ENCODE results near the gene SIGLEC8.
"Not testable (repeated sequence)": the region's sequence is repeated elsewhere in the genome, so short reads cannot be mapped to it uniquely, and the experiment has no call there.

The SIGLEC8 gene

DNA sequence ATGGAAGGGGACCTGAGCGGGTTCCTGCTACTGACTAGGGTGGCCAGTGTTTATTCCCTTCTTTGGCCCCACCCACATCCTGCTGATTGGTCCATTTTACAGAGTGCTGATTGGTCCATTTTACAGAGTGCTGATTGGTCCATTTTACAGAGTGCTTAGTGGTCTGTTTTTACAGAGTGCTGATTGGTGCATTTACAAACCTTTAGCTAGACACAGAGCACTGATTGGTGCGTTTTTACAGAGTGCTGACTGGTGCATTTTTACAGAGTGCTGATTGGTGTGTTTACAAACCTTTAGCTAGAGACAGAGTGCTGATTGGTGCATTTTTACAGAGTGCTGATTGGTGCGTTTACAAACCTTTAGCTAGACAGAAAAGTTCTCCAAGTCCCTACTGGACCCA lies 10.7 kb downstream of the SIGLEC8 start:
- DNase-seq (ENCODE audit: low spot score), result not testable (repeated sequence)

DNA sequence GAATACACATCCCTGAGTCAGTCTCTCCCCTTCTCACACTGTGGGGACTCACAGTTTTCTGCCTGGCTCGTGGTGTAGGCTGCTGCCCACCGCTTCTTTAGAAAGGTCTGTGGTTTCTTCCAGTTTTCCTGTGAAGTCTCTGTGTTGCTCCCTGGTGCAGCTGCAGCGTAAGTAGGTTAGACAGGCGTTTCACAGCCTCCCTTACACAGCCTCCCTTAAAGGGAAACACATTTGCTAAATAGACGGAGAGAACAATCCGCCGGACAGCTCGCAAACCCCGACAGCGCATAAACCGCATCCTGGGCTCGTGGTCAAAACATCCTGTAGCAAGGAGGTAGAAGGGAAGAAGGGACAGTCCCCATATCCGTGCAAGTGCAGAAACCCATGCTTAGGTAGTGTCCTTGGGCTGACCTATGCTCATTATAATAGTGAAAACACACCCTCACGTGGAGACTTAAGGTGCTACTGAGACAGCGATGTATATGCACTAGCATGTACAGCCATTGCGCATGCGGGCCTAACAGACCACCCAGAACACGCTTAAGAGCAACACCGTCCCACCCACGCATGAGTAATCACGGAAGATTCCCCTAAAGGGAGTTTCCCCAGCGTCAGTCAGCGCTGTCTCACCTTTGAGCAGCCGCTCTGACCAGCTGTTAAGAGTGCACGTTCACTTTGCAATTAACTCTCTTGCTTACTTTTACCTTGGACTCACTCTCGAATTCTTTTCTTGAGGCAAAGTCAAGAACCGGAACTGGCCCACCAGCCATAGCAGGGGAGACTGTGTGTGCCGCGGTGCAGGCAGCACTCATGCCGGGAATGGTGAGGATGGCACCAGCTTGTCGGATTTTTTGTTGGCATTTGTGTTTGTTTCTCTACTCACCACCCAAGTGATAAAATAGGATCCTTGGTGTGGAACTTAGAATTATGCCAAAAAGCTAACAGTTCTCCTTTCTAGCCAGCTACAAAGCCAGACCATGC lies 16.6 kb downstream of the SIGLEC8 start:
- DNase-seq (ENCODE audit: low spot score), result no peak

DNA sequence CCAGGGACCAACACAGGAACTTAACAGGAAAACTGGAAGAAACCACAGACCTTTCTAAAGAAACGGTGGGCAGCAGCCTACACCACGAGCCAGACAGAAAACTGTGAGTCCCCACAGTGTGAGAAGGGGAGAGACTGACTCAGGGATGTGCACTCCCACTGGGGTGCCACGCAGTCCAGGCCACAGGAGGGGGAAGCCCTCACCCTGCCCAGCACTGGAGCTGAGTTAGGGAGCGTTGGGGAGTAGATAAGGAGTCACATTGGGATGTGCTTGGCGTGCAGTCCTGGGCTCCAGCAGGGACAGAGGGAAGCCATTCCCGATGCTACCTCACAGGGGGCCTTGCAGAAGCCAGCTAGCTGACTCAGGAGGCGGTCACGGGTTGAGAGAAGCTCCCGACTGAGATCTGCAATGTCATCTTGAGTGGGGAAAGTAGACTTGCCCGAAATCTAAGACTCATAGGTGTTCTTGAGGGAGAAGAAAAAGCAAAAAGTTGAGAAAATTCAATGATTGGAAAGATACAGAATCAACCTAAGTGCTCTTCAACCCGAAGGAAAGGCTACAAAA lies 17.3 kb downstream of the SIGLEC8 start:
- no peak for DNase-seq (ENCODE audit: low spot score)

DNA sequence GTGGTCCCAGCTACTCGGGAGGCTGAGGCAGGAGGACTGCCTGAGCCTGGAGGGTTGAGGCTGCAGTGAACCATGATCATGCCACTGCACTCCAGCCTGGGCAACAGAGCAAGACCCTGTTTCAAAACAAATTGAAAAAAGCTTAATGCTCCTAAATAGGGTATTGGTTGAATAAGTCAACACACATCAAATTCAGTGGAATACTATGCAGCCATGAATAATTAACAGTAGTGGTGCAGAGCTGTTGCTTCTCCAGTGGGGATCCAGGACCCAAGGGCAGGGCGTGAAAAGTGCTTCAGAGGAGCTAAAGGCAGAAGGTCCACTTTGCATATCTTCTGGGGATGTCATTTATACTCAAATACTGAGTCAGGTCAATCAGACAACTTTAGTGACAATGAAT lies 18.2 kb downstream of the SIGLEC8 start:
- no peak for DNase-seq (ENCODE audit: low spot score)

DNA sequence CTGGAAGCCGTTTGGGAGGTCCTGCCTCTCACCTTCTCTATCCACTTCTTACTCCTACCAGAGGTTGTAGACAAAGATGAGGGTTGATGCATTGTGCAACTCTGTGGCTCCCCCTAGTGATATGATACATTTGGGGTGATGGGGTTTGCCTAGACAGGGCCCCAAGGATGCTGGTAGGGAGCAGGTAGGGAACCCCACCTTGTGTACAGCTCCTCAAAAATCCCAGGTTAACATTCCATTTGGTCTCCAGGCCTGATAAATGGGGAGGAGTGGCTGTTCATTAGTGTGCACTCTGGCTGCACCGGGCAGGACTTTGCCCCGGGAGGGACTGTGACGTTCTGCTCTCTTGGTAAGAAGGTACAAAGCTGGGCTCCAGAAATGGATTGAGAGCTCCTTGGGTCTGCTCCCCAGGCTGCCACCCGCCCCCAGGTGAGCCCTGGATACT lies 19.2 kb downstream of the SIGLEC8 start:
- DNase-seq (ENCODE audit: low spot score), result no peak

DNA sequence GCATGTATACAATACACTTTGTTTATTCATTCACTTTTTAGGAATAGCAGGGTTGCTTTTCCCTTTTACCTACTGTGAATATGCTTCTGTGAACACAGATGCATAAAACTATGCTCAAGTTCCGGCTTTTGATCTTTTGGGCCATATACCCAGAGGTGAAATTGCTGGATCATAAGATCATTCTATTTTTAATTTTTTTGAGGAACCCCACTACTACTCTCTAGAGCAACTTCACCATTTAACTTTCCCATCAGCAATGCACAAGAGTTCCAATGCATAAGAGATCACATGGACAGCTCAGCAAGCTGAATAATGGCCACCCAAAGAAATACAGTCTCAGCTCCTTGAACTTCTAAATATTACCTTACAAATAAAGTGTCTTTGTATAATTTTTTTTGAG lies 23.8 kb downstream of the SIGLEC8 start:
- no peak for DNase-seq (ENCODE audit: low spot score)

DNA sequence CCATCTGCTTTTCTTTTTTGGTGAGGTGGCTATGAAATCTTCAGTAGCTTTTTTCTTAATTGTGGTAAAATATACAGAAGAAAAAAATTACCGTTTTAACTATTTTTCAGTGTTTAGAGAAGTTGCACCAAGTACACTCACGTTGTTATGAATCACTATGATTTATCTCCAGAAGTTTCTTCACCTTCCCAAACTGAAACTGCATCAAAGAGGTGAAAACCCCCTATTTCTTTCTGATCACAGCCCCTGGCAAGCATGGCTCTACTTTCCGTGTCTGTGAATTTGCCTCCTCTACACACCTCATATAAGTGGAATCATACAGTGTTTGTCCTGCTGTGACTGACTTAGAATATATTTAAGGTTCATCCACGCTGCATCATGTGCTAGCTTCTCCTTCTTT lies 25.2 kb downstream of the SIGLEC8 start:
- no peak for DNase-seq (ENCODE audit: low spot score)

DNA sequence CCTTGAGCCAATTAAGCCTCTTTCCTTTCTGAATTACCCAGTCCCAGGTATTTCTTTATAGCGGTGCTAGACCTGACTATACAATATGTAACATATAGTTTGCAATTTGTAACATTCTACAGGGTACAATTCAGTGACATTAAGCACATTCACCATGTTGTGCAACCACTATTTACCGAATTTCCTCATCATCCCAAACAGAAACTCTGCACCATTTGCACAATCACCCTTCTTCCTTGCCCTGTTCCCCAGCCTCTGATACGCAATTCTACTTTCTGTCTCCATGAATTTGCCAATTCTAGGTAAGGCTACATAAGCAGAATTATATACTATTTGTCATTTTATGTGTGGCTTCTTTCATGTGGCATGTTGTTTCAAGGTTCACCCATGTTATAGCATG lies 27.1 kb downstream of the SIGLEC8 start:
- no peak for DNase-seq (ENCODE audit: low spot score)

DNA sequence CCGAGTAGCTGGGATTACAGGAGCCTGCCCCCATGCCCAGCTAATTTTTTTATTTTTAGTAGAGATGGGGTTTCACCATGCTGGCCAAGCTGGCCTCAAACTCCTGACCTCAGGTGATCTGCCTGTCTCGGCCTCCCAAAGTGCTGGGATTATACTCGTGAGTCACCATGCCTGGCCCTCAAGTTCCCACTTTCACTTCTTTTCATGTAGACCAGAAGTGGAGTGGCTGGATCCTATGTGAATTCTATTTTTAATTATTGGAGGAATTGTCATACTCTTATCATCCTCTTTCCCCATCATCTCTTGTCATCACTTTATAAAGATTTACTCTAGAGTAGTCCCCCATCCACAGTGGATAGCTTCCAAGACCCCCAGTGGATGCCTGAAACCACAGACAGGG lies 28.0 kb downstream of the SIGLEC8 start:
- no peak for DNase-seq (ENCODE audit: low spot score)

DNA sequence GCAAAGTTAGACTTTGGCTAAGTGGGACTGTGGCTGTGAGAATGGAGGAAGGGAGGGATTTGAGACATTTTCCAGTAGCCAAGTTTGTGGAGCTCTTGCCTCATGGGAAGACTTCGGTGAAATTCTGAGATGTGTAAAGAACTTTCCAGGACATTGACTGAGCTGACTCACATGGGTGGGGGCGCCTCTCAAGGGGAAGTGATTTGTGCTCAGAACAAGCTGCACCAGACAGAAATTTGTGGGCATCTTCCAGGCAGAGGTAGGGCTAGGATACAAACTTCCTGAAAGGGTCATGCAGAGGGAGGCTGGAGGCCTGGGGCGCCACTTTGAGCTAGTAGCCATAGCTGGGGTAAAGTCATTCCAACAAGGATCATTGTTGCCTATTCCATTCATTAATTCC lies 31.1 kb downstream of the SIGLEC8 start:
- DNase-seq (ENCODE audit: low spot score), result no peak

DNA sequence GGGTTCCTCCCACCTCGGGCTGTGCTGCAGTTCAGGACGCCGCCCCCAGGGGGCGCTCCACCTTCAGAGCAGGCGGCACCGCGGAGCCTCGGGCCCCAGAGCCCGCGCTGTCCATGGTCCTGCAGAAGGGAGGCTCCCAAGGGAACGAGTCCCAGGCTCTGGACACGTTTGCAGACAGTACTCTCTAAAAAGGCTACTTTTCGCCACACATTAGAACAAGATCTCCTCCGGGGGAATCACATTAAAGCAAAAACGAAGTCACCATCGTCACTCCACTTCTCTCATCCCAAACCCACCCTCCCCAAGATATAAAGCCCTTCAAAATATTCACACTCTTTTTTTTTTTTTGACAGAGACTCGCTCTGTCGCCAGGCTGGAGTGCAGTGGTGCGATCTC lies 36.2 kb downstream of the SIGLEC8 start:
- DNase-seq (ENCODE audit: low spot score), result peak; percentile 68

DNA sequence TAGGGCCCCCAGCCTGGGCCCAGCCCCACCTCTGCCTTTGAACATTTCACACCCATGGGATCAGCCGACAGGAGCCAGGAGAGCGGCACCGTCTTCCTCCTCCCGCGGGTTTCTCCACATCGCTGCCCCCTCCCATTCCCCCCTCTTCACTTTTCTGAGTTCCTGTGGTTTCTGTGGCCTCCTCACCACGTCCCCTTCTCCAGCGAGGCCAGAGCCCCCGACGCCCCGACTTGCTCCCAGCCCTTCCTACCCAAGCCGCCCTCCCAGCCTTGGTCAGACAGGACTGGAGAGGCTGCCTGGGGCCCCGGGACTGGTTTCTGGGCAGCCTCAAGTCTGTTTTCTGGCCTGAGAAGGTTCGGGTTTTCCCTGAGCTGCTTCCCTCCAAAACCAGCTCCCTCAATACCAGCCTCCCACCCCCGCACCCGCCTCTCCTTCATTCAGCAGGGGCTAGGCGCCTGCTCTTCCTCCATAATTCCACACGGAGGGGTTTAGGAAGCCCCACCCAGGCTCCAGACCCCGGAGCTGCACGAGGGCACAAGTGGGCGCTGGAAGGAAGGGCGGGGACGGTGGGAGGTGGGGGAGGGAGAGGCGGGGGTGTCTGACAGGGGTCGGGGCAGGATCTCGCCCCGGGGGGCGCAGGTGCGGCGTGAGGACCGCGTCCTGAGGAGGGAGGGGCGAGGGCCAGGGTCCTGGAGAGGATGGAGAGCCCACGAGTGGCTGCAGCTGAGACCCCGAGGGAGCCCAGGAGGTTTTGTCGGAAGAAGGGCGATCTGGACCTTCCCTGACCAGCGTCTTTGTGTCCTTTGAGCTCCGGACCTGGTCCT lies 36.8 kb downstream of the SIGLEC8 start:
- no peak for DNase-seq (ENCODE audit: low spot score)

DNA sequence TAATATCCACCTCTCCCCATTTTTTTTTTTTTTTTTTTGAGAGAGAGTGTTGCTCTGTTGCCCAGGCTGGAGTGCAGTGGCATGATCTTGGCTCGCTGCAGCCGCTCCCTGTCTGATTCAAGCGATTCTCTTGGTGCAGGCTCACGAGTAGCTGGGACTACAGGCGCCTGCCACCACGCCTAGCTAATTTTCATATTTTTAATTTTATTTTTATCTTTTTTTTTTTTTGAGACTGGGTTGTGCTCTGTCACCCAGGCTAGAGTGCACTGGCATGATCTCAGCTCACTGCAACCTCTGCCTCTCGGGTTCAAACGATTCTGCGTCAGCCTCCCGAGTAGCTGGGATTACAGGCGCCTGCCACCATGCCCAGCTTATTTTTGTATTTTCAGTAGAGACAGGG lies 37.7 kb downstream of the SIGLEC8 start:
- not testable (repeated sequence) for DNase-seq (ENCODE audit: low spot score)

DNA sequence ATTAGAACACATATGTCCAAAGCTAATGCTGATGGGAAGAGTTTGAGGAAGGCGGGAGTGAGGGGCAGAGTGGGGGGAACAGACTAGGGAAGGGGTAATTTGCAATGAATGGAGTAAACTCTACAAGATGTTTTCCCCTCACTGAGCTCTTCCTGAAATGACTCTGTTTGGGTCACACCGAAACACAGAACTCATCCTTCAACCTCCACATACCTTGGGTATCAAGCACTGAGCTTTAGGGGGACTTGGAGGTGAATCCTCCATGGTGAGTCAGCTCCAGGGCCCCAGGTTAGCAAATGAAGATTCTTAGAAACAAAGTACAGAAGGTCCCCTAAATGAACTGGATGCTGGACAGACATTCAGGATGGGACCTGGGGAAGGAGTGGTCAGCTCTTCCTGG lies 39.5 kb downstream of the SIGLEC8 start:
- no peak for DNase-seq (ENCODE audit: low spot score)

DNA sequence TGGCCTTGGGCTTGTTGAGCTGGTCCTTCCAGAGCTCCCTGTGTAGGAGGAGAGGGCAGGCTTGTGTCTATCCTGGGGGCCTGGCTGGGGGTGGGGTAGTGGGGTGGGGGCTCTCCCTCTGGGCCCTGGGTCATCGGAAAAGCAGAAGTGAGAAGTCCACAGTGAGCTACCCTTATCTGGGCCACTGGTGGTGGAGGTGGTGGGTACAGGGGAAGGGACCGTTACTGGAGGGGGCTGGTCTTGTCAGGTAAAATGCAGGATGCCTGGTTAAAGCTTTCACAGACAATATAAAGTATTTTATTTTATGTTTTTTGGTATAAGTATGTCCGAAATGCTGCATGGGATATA lies 40.5 kb downstream of the SIGLEC8 start:
- DNase-seq (ENCODE audit: low spot score), result no peak

DNA sequence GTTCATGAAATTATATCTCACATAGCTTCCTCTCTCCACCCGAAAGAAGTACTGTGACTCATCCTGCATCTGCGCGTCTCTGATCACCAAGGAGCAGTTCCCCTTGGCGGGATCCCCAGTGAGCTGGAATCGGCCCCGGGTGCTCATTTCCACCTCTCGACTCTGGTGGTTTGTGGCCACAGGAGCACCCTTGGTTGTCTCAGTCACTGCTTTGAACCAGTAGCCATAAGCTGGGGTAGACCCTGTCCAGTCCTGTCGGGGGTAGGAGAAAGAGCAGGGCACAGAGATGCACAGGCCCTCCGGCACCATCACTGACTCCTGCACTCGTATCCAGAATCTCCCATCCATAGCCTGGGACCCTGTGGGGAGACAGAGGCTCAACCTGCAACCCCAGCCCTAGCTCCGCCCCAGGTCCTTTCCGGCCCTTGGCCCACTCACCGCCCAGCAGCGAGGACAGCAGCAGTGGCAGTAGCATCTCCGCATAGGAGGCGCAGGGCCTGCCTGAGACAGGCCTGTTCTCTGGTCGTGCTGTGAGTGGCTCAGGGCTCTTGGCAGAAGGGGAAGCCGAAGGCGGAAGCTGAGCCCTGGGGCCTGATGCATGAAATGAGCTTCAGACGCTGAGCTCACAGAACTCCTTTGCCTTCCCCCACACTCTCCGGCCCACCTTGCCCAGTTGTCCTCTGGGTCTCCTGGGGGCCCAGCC lies 41.0 kb downstream of the SIGLEC8 start, which contains the start of gene SIGLEC10:
TSS of gene SIGLEC10 (minus strand) at position 536 of the 703 bp plus-strand sequence. CDS start at position 475, 61 bp downstream.
- DNase-seq (ENCODE audit: low spot score), result no peak

DNA sequence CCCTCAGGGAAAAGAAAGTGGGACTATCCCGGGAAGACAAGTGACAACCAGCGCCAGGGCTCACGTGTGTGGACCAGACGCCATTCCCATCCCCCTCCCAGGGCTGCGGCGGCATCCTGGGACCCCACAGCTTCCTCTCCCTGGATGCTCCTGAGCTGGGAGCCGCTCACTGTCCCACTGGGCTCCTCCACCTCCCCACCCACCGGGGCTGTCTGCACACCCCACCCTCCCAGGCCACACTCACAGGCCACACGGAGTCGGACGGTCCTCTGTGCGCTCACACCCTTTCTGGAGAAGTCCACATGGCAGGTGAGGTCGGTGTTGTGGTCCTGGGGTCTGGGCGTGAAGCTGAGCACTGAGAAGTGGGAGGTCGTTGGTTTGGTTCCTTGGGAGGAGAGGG lies 41.8 kb downstream of the SIGLEC8 start:
- DNase-seq (ENCODE audit: low spot score), result not testable (repeated sequence)

DNA sequence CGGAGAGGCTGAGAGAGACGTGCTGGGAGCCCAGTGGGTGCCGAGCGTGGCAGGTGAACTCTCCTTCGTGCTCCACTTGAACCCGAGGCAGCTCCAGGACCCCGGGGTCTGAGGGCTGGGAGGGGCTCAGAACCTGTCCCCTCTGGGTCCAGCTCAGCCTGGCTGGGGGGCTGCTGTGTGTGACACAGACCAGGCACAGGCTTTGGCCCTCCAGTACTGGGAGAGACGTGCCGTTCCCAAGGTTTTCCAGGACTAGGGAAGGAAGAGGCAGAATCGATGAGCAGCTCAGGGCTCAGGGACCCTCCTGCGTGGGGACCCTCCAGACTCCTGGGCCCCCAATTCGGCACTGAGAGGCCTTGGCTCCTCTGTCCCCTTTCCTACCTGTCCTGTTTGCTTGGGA lies 43.1 kb downstream of the SIGLEC8 start:
- DNase-seq (ENCODE audit: low spot score), result no peak

DNA sequence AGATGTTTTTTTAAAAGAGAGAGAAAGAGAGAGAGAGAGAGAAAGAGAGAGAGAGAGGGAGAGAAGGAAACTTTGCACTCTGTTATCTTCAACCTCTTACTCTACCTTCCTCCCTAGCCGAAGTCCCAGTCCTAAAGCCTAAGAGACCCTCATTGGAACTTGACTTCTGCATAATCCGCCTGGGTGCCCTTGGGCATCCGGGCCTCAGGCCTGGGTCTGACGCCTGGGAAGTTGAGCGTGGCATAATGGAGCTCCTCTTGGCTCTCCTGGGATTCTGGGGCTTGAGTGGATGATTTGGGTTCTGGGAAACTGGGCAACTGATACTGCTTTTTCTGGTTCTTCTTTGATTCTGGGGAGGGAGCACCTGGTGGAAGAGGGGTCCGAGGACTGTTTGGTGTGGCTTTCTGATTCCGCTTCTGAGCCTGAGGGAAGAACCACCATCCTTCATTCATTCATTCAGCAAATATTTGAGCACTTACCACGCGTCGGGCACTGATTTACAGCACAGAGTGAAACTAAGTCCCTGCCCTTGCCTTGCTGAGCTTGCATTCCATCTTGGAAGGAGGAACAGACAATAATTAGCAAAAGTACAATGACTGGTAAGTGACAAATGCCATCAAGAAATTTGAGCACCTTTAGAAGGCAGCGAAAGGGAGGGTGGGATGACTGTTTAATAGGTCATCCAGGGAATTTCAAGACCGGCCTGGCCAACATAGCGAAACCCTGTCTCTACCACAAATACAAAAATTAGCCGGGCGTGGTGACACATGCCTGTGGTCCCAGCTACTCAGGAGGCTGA lies 47.1 kb downstream of the SIGLEC8 start:
- no peak for DNase-seq (ENCODE audit: low spot score)

DNA sequence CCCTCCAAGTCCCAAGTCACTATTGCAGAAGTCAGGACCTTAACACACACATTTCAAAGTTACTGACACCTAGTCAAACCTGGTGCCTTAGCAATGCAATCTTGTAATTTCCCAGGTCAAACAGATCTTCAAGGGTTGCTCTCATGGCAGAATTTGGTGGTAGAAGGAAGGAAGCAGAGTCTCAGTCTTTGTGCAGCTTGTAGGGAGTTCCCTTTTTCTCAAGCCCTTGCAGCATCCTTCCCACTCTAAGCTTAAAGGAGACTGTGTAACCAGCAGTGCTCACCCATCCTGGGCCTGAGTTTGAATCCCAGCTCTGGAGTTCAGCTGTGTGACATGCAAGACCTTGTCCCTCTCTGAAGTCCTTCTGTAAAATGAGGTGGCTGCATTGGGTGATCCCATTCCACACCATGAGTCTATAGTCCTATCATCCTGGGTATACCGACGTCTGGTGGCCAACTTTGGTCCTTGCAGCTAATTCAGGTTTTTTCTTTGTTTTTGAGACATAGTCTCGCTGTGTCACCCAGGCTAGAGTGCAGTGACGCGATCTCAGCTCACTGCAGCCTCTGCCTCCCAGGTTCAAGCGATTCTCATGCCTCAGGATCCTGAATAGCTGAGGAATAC lies 50.6 kb downstream of the SIGLEC8 start:
- peak; percentile 23 for DNase-seq (ENCODE audit: low spot score)

DNA sequence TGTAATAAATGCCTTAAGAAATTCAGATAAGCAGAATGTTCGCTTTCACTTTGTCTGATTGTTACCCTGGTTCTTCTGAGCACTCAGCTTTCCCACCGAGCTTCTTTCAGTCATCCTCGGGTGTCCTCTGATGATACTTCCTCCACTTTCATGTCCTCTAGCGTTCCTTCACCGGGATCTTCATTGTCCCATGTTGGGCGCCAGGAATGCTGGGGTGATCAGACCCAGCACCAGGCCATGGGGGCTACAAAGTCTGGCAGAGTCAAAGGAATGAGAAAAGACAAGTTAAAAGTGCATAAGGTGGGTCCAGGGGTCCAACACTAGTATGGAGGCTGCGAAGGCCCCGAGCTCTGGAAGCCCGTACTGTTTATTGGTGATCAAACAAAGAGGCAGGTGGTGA lies 56.1 kb downstream of the SIGLEC8 start:
- DNase-seq (ENCODE audit: low spot score), result no peak
